Sigmoid colon (tissue), 7 donors: ENCODE data around the gene CHRNA4. TPM values are rescaled to one million over a fixed set of nuclear protein-coding genes. Genes with fewer than 3 reads are reported as not detected.

ENCODE experiments used
- DNase-seq: peaks from one replicate; pipeline ENCODE4 v3.0.0-alpha.2; 2019
- H3K27ac ChIP-seq, 4 donors: fragments of 200-600 bp; sonication (generic); one replicate each; pipeline ENCODE4 v1.5.1; 2016 to 2019; ENCODE audit warnings: mild to moderate bottlenecking in 1 of 4
- H3K27me3 ChIP-seq, 3 donors: fragments of 200-600 bp; sonication (generic); one replicate each; pipeline ENCODE4 v1.5.1; 2019; ENCODE audit warnings: mild to moderate bottlenecking in 1 of 3
- H3K36me3 ChIP-seq, 4 donors: fragments of 200-600 bp; sonication (generic); one replicate each; pipeline ENCODE4 v1.5.1; 2016 to 2019
- H3K4me1 ChIP-seq, 4 donors: fragments of 200-600 bp; sonication (generic); one replicate each; pipeline ENCODE4 v1.5.1; 2017 to 2019
- H3K4me3 ChIP-seq, 4 donors: fragments of 200-600 bp; sonication (generic); one replicate each; pipeline ENCODE4 v1.5.1; 2017 to 2019; ENCODE audit warnings: mild to moderate bottlenecking in 2 of 4, moderate library complexity in 1 of 4
- H3K9me3 ChIP-seq, 4 donors: fragments of 200-600 bp in 3 of 4; sonication (generic) in 3 of 4; one replicate each; pipeline versions ENCODE4 v1.5.1 to v1.6.1; 2013 to 2019
- CTCF ChIP-seq, 4 experiments: fragments of 450-650 bp in 3 of 4; fragments of 200-600 bp in 1 of 4; IDR thresholded peaks; one replicate each; pipeline ENCODE4 v1.5.1; 2016 to 2019; ENCODE audit warnings: antibody characterized with exemption in 4 of 4, mild to moderate bottlenecking in 3 of 4, moderate library complexity in 2 of 4
- EP300 ChIP-seq, 4 donors: sonication (generic); formaldehyde crosslinking; IDR thresholded peaks; one replicate each; pipeline ENCODE4 v1.6.1; 2017; ENCODE audit warnings: antibody characterized with exemption in 4 of 4
- POLR2A ChIP-seq, 2 donors: fragments of 450-650 bp; IDR thresholded peaks; one replicate each; pipeline ENCODE4 v1.6.1; 2016; ENCODE audit warnings: antibody characterized with exemption in 2 of 2, mild to moderate bottlenecking in 2 of 2, moderate library complexity in 2 of 2
- POLR2AphosphoS5 ChIP-seq, 4 donors: sonication (generic); formaldehyde crosslinking; IDR thresholded peaks; one replicate each; pipeline ENCODE4 v1.6.1; 2017; ENCODE audit warnings: antibody characterized with exemption in 4 of 4
- WGBS, 2 donors: extraction: QIAGEN DNeasy Blood & Tissue Kit; methylation state at CpG; one replicate each; pipeline ENCODE4 v1.1.7; 2013; 5-methylcytosine and 5-hydroxymethylcytosine counted together
- intact Hi-C: fragments of 100-400 bp; cut with DNase I; formaldehyde crosslinking; loops from one replicate; pipeline ENCODE4 v1.15.1; 2023
- polyA plus RNA-seq, 3 donors: library from polyadenylated mRNA; stranded (reverse); fragments of 200-250 nt; gene quantifications; one replicate each; pipeline ENCODE4 v1.2.3, GENCODE V29; 2013
- total RNA-seq, 4 donors: library from RNA; depleted of rRNA; stranded (reverse); fragments of >200 nt; gene quantifications; one replicate each; pipeline ENCODE4 v1.1.0, GENCODE V29; 2016
- donor health status: healthy with polysubstance abuse.
- donor health status: Bipolar disorder and iron deficiency.
- donor health status: healthy.

The CHRNA4 gene
- total and polyA plus RNA-seq, 7 donors = 0.07 to 1.1 TPM; not detected in 5

- intact Hi-C loops = no loop called here
- DNase-seq = no peak
- no peaks in the 10 kb centered on the region for H3K36me3 ChIP-seq
- H3K4me1 ChIP-seq = no peaks in the 10 kb centered on the region
- TF ChIP-seq POLR2AphosphoS5 (IDR thresholded peaks at IDR 0.05) (no peak), EP300 (IDR thresholded peaks at IDR 0.05) (no peak), POLR2A (IDR thresholded peaks at IDR 0.05) (no peak), CTCF (IDR thresholded peaks at IDR 0.05) (no peak)
- H3K27ac ChIP-seq = no peak overlapping the region
- peaks cover 0 to 35% (median 5%) of the 10 kb centered on the region in 3 donors for H3K27me3 ChIP-seq
- 61 to 80% methylated on average over 34 of the region's 34 CpGs for WGBS, 2 donors
- no peaks in the 10 kb centered on the region for H3K9me3 ChIP-seq
- no peak overlapping the region for H3K4me3 ChIP-seq
Measured at GRCh38 chr20:63404129-63405085, 43.3 kb upstream of the CHRNA4 start.

- Histone ChIP-seq H3K27me3 (peaks cover 0 to 39% (median 5%) of the 10 kb centered on the region in 3 donors), H3K36me3 (no peaks in the 10 kb centered on the region)
- 80 to 87% methylated on average over 19 of the region's 19 CpGs for WGBS, 2 donors
Measured at GRCh38 chr20:63403403-63404105, 42.4 kb upstream of the CHRNA4 start.

GRCh38 chr20:63402860-63403220, 41.7 kb upstream of the CHRNA4 start:
- Histone ChIP-seq H3K9me3 (no peaks in the 10 kb centered on the region), H3K36me3 (no peaks in the 10 kb centered on the region), H3K27me3 (peaks cover 0 to 39% (median 5%) of the 10 kb centered on the region in 3 donors), H3K4me3 (no peak overlapping the region), H3K4me1 (no peaks in the 10 kb centered on the region), H3K27ac (no peak overlapping the region)
- WGBS, 2 donors = 33 to 46% methylated on average over 9 of the region's 9 CpGs
- intact Hi-C loops = no loop called here
- no peak for TF ChIP-seq CTCF (IDR thresholded peaks at IDR 0.05)
- no peak for TF ChIP-seq EP300 (IDR thresholded peaks at IDR 0.05)
- TF ChIP-seq POLR2AphosphoS5 (IDR thresholded peaks at IDR 0.05) = no peak
- no peak for TF ChIP-seq POLR2A (IDR thresholded peaks at IDR 0.05)
- DNase-seq = no peak

More at GRCh38 chr20:63403403-63404105, 42.4 kb upstream of the CHRNA4 start:
- DNase-seq = no peak
- no peak for TF ChIP-seq POLR2A (IDR thresholded peaks at IDR 0.05)
- TF ChIP-seq EP300 (IDR thresholded peaks at IDR 0.05) = no peak
- no peak for TF ChIP-seq POLR2AphosphoS5 (IDR thresholded peaks at IDR 0.05)
- no peak for TF ChIP-seq CTCF (IDR thresholded peaks at IDR 0.05)
- intact Hi-C loops = no loop called here
- no peak overlapping the region for H3K4me3 ChIP-seq
- H3K27ac ChIP-seq = no peak overlapping the region
- H3K9me3 ChIP-seq = no peaks in the 10 kb centered on the region
- no peaks in the 10 kb centered on the region for H3K4me1 ChIP-seq

- H3K27me3 ChIP-seq = peaks cover 0 to 44% (median 5%) of the 10 kb centered on the region in 3 donors
- H3K27ac ChIP-seq = no peak overlapping the region
- no peaks in the 10 kb centered on the region for H3K4me1 ChIP-seq
- intact Hi-C loops = no loop called here
- 22 to 56% methylated on average over 24 of the region's 24 CpGs for WGBS, 2 donors
- no peak for TF ChIP-seq CTCF (IDR thresholded peaks at IDR 0.05)
- DNase-seq = no peak
- H3K36me3 ChIP-seq = no peaks in the 10 kb centered on the region
- H3K4me3 ChIP-seq = no peak overlapping the region
- H3K9me3 ChIP-seq = no peaks in the 10 kb centered on the region
Measured at GRCh38 chr20:63402181-63402859, 41.2 kb upstream of the CHRNA4 start.
